RWPE2 (cell line): ENCODE results near the gene GRAP2.

Experiments used
- ATAC-seq: fragments of 200-7000 bp; cut with Tn5 transposase; 3 replicates; pipeline ENCODE4 v1.9.1; 2021; ENCODE audit warnings: low read depth
- DNase-seq: peaks from one replicate; pipeline ENCODE4 v3.0.0-alpha.2; 2020; ENCODE audit warnings: low spot score
- H3K27ac ChIP-seq: fragments of 450-650 bp; 2 replicates; pipeline ENCODE4 v1.5.1; 2017; ENCODE audit warnings: mild to moderate bottlenecking; ENCODE audit not compliant: poor library complexity, severe bottlenecking
- H3K27me3 ChIP-seq: fragments of 250-450 bp; sonication (Bioruptor Pico); 2 replicates; pipeline ENCODE4 v1.5.1; 2021; ENCODE audit warnings: mild to moderate bottlenecking, moderate library complexity; ENCODE audit not compliant: insufficient read depth, poor library complexity, severe bottlenecking
- H3K36me3 ChIP-seq: fragments of 250-450 bp; sonication (Bioruptor Pico); 2 replicates; pipeline ENCODE4 v1.5.1; 2020; ENCODE audit warnings: low read depth, mild to moderate bottlenecking, moderate library complexity
- H3K4me1 ChIP-seq: fragments of 250-450 bp; sonication (Bioruptor Pico); 2 replicates; pipeline ENCODE4 v1.5.1; 2021; ENCODE audit warnings: mild to moderate bottlenecking, moderate library complexity; ENCODE audit not compliant: insufficient read depth, poor library complexity, severe bottlenecking
- H3K4me3 ChIP-seq: fragments of 250-450 bp; sonication (Bioruptor Pico); 2 replicates; pipeline ENCODE4 v1.5.1; 2021; ENCODE audit warnings: mild to moderate bottlenecking, moderate library complexity; ENCODE audit not compliant: severe bottlenecking
- H3K9me3 ChIP-seq: fragments of 250-450 bp; sonication (Bioruptor Pico); 2 replicates; pipeline ENCODE4 v1.5.1; 2021; ENCODE audit warnings: mild to moderate bottlenecking, moderate library complexity; ENCODE audit not compliant: severe bottlenecking
- CTCF ChIP-seq: fragments of 450-650 bp; IDR thresholded peaks from one replicate; pipeline ENCODE4 v1.5.1; 2017; ENCODE audit warnings: mild to moderate bottlenecking, moderate library complexity; ENCODE audit not compliant: poor library complexity, severe bottlenecking

GRAP2 gene

GRCh38 chr22:39916496-39916895, 15.6 kb downstream of the GRAP2 start:
- Histone ChIP-seq H3K9me3 (no peaks in the 10 kb centered on the region), H3K4me1 (no peaks in the 10 kb centered on the region), H3K36me3 (no peaks in the 10 kb centered on the region), H3K27ac (no peak overlapping the region), H3K4me3 (no peak overlapping the region), H3K27me3 (peaks cover 20% of the 10 kb centered on the region)
- no peak for ATAC-seq
- DNase-seq = no peak
- TF ChIP-seq CTCF = no peak

- no peaks in the 10 kb centered on the region for H3K36me3 ChIP-seq
- no peak for TF ChIP-seq CTCF
- no peak overlapping the region for H3K4me3 ChIP-seq
- H3K4me1 ChIP-seq = no peaks in the 10 kb centered on the region
- H3K27me3 ChIP-seq = peaks cover 24% of the 10 kb centered on the region
- ATAC-seq = no peak
- H3K27ac ChIP-seq = no peak overlapping the region
- no peak for DNase-seq
- H3K9me3 ChIP-seq = no peaks in the 10 kb centered on the region
These were observed 16.3 kb downstream of the GRAP2 start for GRCh38 chr22:39917197-39917643.

DNA sequence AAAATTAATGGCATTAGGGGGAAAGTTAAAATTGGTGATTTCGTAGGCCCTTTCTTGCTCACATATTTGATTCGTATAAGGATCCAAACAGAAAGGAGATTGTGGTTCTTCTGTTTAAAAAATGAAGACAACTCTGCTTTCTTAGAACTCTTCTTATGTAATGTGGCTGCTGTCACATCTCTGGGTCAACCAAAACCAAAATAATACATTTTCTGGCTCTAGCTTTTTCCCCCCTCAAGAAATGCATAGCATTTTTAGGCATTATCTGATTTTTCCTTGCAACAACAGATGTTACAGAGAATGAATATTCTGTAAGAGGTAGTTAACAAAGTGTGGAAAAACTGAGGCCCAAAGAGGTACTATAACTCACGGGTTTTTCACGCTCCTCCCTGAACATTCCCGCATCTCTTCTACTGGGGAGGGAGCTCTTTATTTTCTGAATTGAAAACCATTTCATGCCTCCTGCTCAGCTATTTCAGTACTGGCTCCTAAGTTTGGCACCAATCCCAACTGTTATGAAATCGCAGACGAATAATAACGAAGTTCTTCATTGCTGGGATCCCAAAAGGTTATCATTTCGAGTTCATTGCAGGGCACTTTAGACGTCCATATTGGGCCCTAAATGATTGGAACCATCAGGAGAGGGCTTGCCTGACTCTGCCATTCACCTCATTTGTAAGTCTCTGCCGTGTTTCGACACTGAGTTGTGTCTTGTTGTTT, 17.1 kb downstream of the GRAP2 start:
- Histone ChIP-seq H3K27ac (no peak overlapping the region), H3K27me3 (peaks cover 24% of the 10 kb centered on the region), H3K4me3 (no peak overlapping the region), H3K4me1 (no peaks in the 10 kb centered on the region), H3K36me3 (no peaks in the 10 kb centered on the region), H3K9me3 (no peaks in the 10 kb centered on the region)
- ATAC-seq = no peak
- no peak for DNase-seq
- no peak for TF ChIP-seq CTCF

DNA sequence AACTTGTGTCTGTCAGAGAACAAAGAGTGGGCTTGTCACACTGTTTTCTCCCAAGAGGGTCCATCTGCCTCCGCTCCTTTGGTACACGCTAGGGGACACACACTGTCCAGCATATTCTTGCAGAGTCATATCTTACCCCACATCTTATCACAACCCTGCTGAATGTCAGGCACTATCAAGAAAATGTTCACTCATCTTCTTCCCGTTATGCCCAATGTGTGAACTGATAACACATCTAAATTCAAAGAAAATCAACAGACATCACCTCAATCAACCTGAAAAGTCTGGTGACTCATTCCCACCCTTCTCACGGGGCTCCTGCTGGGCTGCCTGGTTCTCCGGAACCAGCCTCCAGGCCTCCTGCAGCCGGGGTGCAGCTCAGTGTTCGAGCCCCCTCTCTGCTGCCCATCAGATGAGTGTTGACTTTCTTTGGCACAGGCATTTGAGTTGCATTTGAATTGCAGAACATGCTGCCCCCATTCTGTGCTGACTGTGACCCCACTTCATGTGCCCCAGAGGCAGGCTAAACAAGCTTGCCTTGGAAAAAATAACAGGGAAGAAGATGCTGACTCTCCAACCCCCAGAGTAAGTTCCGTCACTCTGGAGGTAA, 19.4 kb downstream of the GRAP2 start:
- no peak overlapping the region for H3K27ac ChIP-seq
- H3K27me3 ChIP-seq = peaks cover 28% of the 10 kb centered on the region
- ATAC-seq = no peak
- DNase-seq = no peak
- no peaks in the 10 kb centered on the region for H3K36me3 ChIP-seq
- no peaks in the 10 kb centered on the region for H3K9me3 ChIP-seq
- no peak overlapping the region for H3K4me3 ChIP-seq
- no peak for TF ChIP-seq CTCF
- no peaks in the 10 kb centered on the region for H3K4me1 ChIP-seq

GRCh38 chr22:39923696-39924095, 22.8 kb downstream of the GRAP2 start:
- Histone ChIP-seq H3K9me3 (no peaks in the 10 kb centered on the region), H3K36me3 (no peaks in the 10 kb centered on the region), H3K27me3 (peaks cover 15% of the 10 kb centered on the region), H3K27ac (no peak overlapping the region), H3K4me3 (no peak overlapping the region), H3K4me1 (peaks cover 4% of the 10 kb centered on the region)
- no peak for TF ChIP-seq CTCF
- no peak for ATAC-seq
- DNase-seq = no peak
